Adrenal gland (tissue), 12 donors: Measurements from ENCODE around the gene TDRKH. TPM values are rescaled to one million over a fixed set of nuclear protein-coding genes. Genes with fewer than 3 reads are reported as not detected.

Experiments used
- DNase-seq, 7 donors: peaks; one replicate each; pipeline ENCODE4 v3.0.0-alpha.2; 2019 to 2020
- H3K27ac ChIP-seq, 5 donors: fragments of 200-600 bp; sonication (generic) in 4 of 5; 1 replicate in 3 of 5; 2 replicates in 2 of 5; pipeline versions ENCODE4 v1.5.1 to v1.8.0; 2016 to 2020; ENCODE audit warnings: mild to moderate bottlenecking in 1 of 5
- H3K27me3 ChIP-seq: fragments of 200-600 bp; 2 replicates; pipeline ENCODE4 v1.8.0; 2021
- H3K36me3 ChIP-seq, 2 donors: fragments of 200-600 bp; replicated peaks in 1 of 2; 1 replicate in 1 of 2; 2 replicates in 1 of 2; pipeline versions ENCODE4 v1.5.1 to v1.8.0; 2018 to 2022
- H3K4me1 ChIP-seq, 2 donors: fragments of 200-600 bp; replicated peaks in 1 of 2; 1 replicate in 1 of 2; 2 replicates in 1 of 2; pipeline versions ENCODE4 v1.5.1 to v1.8.0; 2018 to 2021
- H3K4me3 ChIP-seq, 4 donors: fragments of 200-600 bp; sonication (generic) in 3 of 4; one replicate each; pipeline ENCODE4 v1.5.1; 2016 to 2018
- H3K9me3 ChIP-seq, 3 donors: fragments of 200-600 bp; sonication (generic) in 1 of 3; replicated peaks in 1 of 3; 1 replicate in 2 of 3; 2 replicates in 1 of 3; pipeline versions ENCODE4 v1.5.1 to v1.8.0; 2016 to 2021
- POLR2A ChIP-seq, 2 donors: fragments of 450-650 bp; IDR thresholded peaks; one replicate each; pipeline ENCODE4 v1.6.1; 2017; ENCODE audit warnings: antibody characterized with exemption in 2 of 2, mild to moderate bottlenecking in 2 of 2, moderate library complexity in 1 of 2
- WGBS, 4 donors: extraction: QIAGEN DNeasy Blood & Tissue Kit in 2 of 4; methylation state at CpG; one replicate each; pipeline versions ENCODE4 v1.1.5 to v1.1.7; 2013 to 2017; 5-methylcytosine and 5-hydroxymethylcytosine counted together
- intact Hi-C, 2 donors: fragments of 100-400 bp; cut with DNase I; formaldehyde crosslinking; loops; one replicate each; pipeline versions ENCODE4 v1.14.1 to v1.15.0; 2022 to 2023
- polyA plus RNA-seq, 3 donors: library from polyadenylated mRNA; stranded (reverse); fragments of 200-250 nt in 2 of 3; fragments of 350-450 nt in 1 of 3; fragmentation: Illumina TruSeq in 1 of 3; extraction: RNeasy Lipid Tissue Mini Kit (QIAGEN cat#74804) in 1 of 3; gene quantifications; one replicate each; pipeline ENCODE4 v1.2.3, GENCODE V29; 2013 to 2014
- total RNA-seq, 9 donors: library from RNA; depleted of rRNA in 4 of 9; stranded (reverse); fragments of >200 nt in 4 of 9; fragments of 120-200 nt in 1 of 9; fragmentation: NEBNext Ultra II Directional in 1 of 9; extraction: Animal tissue kit (Norgen Biotek cat#: 25700) in 1 of 9; gene quantifications; one replicate each; pipeline versions ENCODE4 v1.1.0 to v1.2.4, GENCODE V29; 2013 to 2023
- TF ChIP-seq, protein P1 (sequence below), 6 experiments: fragments of 450-650 bp in 4 of 6; fragments of 200-600 bp in 2 of 6; sonication (generic) in 1 of 6; IDR thresholded peaks; 1 replicate in 5 of 6; 2 replicates in 1 of 6; pipeline versions ENCODE4 v1.5.1 to v1.8.0; 2016 to 2021; ENCODE audit warnings: antibody characterized with exemption in 6 of 6, mild to moderate bottlenecking in 2 of 6, moderate library complexity in 1 of 6
- donor health status: healthy with polysubstance abuse.
- donor health status: Bipolar disorder and iron deficiency.
- donor health status: DM: yes; HTN: yes; CAD: no.
- donor health status: DM: no; HTN: no; CAD: no.
- donor health status: DM: no; HTN: no; CAD: no.
- donor health status: DM: yes; HTN: yes; CAD: no.

The TDRKH gene
- total and polyA plus RNA-seq, 12 donors = 2.1 to 9.1 (median 5.8) TPM

DNA sequence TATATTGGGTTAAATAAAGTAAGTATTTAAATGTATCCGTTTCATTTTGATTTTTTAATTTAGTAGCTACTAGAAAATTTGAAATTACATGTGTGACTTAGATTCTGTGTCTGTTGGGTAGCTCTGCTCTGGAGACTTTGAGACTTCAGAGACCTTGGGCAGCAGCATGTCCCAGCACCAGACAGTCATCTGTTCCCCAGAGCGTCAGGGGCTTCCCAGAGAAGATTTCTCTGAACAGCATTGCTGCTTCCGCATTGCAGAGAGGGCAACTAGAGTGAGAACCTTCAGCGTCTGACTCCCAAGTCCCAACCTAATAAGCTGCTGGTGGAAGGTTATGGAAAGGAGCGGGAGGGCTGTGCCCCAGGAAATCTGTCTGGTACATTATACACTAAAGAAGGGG lies 8.3 kb upstream of the TDRKH start:
- TF ChIP-seq POLR2A (IDR thresholded peaks at IDR 0.05) = no peak
- TF ChIP-seq, protein P1, sequence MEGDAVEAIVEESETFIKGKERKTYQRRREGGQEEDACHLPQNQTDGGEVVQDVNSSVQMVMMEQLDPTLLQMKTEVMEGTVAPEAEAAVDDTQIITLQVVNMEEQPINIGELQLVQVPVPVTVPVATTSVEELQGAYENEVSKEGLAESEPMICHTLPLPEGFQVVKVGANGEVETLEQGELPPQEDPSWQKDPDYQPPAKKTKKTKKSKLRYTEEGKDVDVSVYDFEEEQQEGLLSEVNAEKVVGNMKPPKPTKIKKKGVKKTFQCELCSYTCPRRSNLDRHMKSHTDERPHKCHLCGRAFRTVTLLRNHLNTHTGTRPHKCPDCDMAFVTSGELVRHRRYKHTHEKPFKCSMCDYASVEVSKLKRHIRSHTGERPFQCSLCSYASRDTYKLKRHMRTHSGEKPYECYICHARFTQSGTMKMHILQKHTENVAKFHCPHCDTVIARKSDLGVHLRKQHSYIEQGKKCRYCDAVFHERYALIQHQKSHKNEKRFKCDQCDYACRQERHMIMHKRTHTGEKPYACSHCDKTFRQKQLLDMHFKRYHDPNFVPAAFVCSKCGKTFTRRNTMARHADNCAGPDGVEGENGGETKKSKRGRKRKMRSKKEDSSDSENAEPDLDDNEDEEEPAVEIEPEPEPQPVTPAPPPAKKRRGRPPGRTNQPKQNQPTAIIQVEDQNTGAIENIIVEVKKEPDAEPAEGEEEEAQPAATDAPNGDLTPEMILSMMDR (IDR thresholded peaks at IDR 0.05) = no peak
- intact Hi-C loops = no loop called here
- 79 to 89% (median 86%) methylated on average over 5 of the region's 5 CpGs for WGBS, 4 donors
- Histone ChIP-seq H3K27ac (no peak overlapping the region), H3K4me3 (no peak overlapping the region), H3K9me3 (no peaks in the 10 kb centered on the region), H3K4me1 (no peaks in the 10 kb centered on the region), H3K27me3 (no peaks in the 10 kb centered on the region), H3K36me3 (no peaks in the 10 kb centered on the region)
- DNase-seq = no peak

DNA sequence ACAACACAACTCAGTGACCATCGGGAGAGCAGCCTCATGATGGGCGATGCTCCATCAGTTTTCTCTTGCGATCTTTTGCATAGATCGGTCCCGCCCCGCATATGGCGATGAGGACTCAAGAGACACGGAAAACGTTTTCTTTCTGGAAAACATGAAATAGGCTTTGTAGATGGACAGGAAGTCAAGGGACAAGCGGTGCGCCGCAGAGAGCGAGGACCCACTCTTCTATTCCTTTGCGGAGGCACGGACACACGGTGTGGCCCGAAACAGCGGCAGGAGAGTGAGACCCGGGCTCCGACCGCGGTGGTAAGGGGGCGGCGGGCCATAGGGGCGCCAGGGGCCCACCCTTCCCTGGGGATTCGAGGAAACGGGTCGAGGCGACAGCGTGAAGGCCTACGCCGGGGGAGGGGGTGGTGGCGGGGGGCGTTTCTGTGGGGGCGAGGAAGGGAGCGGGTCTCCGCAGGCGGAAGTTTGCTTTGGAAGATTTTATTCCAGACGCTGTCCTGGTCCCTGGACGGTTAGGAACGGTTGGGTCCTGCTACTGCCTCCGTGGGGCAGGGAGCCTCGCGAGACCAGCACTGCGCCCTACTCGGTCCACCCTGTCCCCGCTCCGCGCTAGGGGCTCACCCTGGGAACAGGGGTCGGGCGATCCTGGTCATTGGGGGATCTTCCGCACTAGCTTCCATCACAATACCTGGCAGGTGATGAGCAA lies 796 bp upstream of the TDRKH start:
- no peaks in the 10 kb centered on the region for H3K9me3 ChIP-seq
- WGBS, 4 donors = 0 to 3% (median 1%) methylated on average over 28 to 52 of the region's 52 CpGs
- H3K27me3 ChIP-seq = no peaks in the 10 kb centered on the region
- TF ChIP-seq POLR2A (IDR thresholded peaks at IDR 0.05) = no peak
- TF ChIP-seq, protein P1 (IDR thresholded peaks at IDR 0.05) = no peak
- no peaks in the 10 kb centered on the region for H3K4me1 ChIP-seq
- H3K36me3 ChIP-seq = no peaks in the 10 kb centered on the region
- H3K4me3 ChIP-seq = peak overlapping the region in 3 of 4 donors; percentile 45 to 64 (median 59)
- H3K27ac ChIP-seq = peak overlapping the region in 3 of 5 donors; percentile 39 to 50 (median 46)
- intact Hi-C loops = no loop called here
- peak in 3 of 7 donors; percentile 31 to 34 (median 34) for DNase-seq

DNA sequence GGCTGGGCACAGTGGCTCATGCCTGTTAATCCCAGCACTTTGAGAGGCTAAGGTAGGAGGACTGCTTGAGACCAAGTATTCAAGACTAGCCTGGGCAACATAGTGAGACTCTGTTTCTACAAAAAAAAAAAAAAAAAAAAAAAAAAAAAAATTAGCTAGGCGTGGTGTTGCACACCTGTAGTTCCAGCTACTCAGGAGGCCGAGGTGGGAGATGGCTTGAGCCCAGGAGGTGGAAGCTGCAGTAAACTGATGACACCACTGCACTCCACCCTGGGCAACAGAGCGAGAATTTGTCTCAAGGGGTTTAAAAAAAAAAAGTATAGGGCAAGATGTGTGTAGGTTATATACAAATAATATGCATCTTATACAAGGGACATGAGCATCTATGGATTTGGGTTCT lies 2.6 kb downstream of the TDRKH start:
- intact Hi-C loops = no loop called here
- no peak for DNase-seq
- 82 to 97% (median 85%) methylated on average over 3 of the region's 3 CpGs for WGBS, 4 donors

DNA sequence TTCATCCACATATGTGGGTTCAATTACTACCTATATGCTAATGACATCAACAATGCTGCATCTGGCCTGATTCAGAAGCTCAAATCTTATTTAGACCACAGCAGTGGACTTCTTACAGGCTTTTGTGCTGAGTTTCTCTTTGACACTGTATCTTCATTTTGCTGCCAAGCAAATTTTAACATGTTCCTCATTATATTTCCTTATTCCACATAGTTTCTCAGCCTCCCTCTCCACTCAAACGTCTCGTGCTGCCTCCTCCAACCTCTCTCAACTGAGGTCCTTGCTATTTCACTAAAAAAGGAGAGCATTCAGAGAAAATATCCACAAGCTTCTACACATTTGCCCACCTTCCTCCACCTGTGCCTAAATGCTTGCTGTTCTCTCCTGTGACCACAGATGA lies 6.5 kb downstream of the TDRKH start:
- H3K27me3 ChIP-seq = no peaks in the 10 kb centered on the region
- no peak overlapping the region for H3K4me3 ChIP-seq
- no peaks in the 10 kb centered on the region for H3K9me3 ChIP-seq
- DNase-seq = no peak
- H3K36me3 ChIP-seq = peaks cover 0 to under 1% of the 10 kb centered on the region in 2 donors
- WGBS, 4 donors = 70 to 83% (median 74%) methylated on average over 2 of the region's 2 CpGs
- peak overlapping the region in 2 of 5 donors; percentile 33 to 60 for H3K27ac ChIP-seq
- H3K4me1 ChIP-seq = no peaks in the 10 kb centered on the region
- intact Hi-C loops = no loop called here
- TF ChIP-seq POLR2A (IDR thresholded peaks at IDR 0.05) = no peak
- TF ChIP-seq, protein P1 (IDR thresholded peaks at IDR 0.05) = no peak

More for the DNA sequence above, 2.6 kb downstream of the TDRKH start:
- H3K9me3 ChIP-seq = no peaks in the 10 kb centered on the region
- H3K27ac ChIP-seq = no peak overlapping the region
- no peaks in the 10 kb centered on the region for H3K4me1 ChIP-seq
- TF ChIP-seq POLR2A (IDR thresholded peaks at IDR 0.05) = no peak
- TF ChIP-seq, protein P1 (IDR thresholded peaks at IDR 0.05) = no peak
- H3K27me3 ChIP-seq = no peaks in the 10 kb centered on the region
- no peaks in the 10 kb centered on the region for H3K36me3 ChIP-seq
- no peak overlapping the region for H3K4me3 ChIP-seq
